SK-N-DZ (cell line): ENCODE data around the gene ST3GAL5.

Experiments
- DNase-seq: peaks from one replicate; pipeline ENCODE4 v3.0.0-alpha.2; 2015; ENCODE audit warnings: low spot score
- small RNA-seq, 2 experiments: library from RNA; depleted of rRNA; stranded (forward); fragments of <200 nt; gene quantifications; one replicate each; pipeline ENCODE3, GENCODE V24; 2014

The ST3GAL5 gene

DNA sequence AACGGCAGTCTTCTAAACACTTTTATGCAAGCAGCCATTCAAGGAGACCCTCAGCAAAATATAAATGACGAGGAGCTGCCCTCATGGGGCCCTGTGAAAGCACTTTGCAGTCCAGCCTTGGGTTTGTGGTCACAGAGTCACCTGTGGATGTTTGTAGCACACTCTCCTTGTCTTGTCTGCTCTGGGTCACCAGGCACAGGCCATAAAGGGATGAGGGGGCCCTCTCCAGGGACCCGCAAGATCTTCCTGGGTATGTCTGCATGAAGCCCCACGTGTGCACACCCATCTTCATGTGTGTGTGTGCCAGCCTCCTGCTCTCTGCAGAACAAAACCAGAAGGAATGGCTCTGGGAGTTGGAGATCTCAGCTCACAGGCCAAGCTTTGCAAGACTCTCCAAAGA lies 98.8 kb downstream of the ST3GAL5 start:
- DNase-seq, result no peak

DNA sequence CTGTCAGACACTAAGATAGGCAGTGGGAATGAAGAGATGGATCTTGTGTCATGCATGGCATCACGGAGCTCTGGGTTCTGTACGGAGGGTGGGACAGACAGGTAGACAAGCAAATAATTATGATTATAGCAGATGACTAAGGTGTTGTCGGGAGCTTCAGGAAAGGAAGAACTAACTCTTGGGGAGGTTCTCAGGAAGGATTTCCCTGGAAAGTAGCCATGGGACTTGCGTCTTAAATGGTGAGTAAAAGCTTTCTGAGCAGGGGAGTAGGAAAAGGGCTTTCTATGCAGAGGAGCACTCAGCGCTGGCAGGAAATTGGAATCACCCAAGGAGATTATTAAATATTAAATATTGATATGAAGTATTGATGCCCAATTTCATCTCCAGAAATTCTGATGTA lies 99.5 kb downstream of the ST3GAL5 start:
- DNase-seq, result no peak

DNA sequence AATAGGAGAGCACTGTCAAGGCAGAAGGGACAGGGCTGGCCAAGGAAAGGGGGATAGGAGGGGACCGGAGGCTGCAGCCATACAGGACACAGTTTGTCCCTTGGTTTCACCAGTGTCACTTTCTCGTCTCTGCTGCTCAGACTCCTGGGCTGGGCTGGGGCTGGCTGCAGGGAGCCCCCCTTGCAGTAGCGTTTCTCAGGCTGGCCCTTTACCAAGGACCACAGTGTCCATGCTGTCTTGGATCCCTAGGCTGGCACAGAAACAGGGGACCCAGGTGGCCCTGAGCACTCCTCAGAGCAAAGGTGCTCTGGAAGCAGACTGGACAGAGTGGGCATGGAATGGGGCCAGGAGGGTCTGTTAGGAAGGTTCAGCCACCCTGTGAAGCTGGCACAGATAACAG lies 100.2 kb downstream of the ST3GAL5 start:
- DNase-seq, result no peak

DNA sequence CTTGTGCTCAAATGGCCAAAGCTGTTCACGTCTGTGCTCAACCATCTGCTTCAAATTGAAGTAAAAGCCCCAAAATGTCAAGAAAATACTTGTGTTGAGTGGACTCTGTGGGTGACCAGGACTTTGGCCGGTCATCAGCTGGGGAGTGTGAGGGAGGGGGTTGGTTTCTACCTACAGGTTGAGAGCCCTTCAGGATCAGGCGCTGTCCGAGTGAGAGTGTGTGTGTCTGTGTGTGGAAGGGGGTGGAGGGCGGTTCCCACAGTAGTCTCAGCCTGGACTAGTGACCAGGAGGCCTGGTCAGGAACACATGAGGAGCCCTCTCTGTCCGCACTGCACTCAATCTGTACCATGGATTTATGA lies 100.8 kb downstream of the ST3GAL5 start:
- DNase-seq, result no peak

DNA sequence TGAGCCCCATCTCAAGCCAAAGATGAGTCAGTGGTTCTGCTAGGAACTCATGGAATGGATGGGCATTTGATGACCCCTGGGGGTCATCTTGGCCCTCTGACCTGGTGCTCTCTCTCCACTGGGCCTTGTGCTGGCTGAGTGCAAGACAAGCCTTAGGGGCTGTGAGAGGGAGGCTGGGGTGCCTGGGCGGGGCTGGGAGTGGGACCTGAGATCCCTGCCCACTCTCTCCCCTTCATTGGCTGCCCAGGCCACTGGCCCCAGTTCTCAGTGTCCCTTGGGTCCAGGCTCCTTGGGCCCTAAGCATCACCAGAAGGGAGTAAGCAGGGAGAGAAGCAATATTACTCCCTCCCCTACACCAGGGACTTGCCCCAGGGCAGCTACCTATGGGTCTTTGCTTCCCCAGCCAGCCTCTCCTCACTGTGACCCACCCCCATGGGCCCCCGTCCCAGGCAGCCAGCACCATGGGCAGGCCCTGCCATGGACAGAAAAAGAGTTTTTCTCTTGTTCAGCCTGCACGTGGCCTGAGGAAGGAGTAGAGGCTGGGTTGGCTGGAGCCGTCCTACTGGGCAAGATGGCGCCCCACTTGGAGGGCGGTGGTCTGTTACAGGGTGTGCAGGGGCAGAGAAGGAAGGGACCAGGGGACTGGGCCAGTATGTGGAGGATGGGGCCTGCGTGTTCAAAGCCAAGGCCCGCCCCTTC lies 101.4 kb downstream of the ST3GAL5 start:
- DNase-seq, result no peak

Small RNA genes within 50 kb of the gene (small RNA-seq; reads per million reads assigned to genes)
- 0 reads per million in 2 experiments for gene RN7SKP83
